NK-92 (cell line): ENCODE results near the gene SPI1.
"Not testable (repeated sequence)": the region's sequence is repeated elsewhere in the genome, so short reads cannot be mapped to it uniquely, and the experiment has no call there.

Experiments
- DNase-seq: peaks from one replicate; lab custom pipeline; 2025; ENCODE audit not compliant: unreplicated experiment; lab: John Stamatoyannopoulos, UW

Gene SPI1

DNA sequence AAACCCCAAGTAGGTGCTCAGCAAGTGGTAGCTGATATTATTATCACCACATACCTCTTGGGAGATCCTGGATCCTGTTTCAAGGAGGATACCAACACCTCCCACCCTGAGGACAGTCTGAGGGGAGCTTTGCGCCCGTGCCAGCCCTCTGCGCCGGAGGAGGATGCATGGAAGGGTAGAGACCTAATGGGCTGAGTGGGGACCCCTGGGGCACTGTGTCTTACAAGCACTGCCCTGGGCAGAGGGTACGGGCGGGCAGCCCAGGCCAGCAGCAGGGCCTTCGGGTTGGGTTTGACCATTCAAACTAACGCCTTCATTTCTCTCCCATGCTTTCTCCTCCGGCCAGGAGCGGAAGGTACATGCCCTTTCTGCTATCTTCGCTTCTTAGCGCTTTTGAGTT lies 52.1 kb downstream of the SPI1 start:
- no peak for DNase-seq

DNA sequence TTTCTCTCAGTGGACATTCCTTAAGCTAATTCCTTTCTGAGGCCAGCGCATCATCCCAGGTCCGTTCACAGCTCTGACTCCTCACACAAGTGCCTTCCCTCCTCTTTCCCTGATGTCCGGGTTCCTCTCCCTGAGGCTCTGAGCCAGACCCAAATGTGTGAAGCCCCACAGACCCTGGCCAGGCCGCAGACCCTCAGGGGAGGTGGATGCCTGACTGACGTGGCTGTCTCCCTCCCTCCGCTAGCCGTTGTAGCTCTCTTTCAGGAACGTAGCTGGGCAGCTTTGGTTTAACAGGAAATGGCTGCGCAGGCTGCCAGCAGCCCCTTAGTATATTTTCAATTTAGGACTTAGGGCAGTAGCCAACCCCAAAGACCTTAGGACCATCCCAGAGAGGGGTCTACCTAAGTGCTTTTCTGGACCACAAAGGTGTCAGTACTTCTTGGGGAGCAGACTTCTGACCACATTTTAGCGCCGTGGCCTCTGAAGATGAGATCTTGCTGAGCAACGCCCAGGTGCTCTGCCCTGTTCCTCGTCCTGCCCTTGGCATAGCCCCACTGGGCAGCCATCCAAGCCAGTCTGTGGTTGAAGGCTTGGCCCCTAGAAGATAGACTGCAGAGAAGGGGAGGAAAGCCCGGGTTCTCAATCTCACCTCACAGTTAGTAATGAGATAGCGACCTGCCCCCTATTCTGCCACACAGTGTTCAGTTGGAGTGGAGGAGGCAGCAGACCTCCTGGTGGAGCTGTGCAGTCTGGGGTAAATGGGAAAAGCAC lies 52.9 kb downstream of the SPI1 start:
- no peak for DNase-seq

- no peak for DNase-seq
Measured at GRCh38 chr11:47324520-47324919, 53.8 kb downstream of the SPI1 start.

GRCh38 chr11:47318166-47318565 lies 60.2 kb downstream of the SPI1 start:
- DNase-seq: no peak

DNA sequence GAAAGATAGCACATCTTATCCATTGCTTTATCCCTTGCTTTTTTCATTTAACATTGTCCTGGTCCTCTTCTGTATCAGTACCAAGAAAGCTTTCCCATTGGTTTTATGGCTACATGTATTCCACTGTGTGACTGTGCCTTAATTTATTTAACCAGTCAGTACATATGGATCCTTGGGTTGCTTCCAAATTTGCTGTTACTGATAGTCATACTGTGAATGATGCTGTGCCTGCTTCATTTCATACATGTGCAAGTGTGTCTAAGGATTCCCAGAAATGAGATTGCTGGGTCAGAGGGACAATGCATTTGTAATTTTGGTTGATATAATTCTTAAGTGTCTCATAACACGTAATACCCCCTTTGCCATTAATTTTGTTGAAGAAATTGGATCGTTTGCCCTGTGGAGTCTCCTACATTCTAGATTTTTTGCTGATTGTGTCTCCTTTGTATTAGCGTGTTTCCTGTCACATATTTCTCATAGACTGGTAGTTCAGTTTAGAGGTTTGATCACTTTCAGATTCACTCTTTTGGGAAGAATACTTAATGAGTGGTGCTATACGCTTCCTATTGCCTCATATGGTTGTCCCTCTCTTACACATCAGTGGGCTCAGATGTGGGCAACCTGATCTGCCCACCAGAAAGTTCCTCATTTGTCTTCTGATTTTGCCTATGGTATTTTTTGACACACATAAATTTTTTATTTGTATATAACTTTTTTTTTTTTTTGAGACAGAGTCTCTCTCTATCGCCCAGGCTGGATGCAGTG lies 61.1 kb downstream of the SPI1 start:
- no peak for DNase-seq

GRCh38 chr11:47316501-47316900 lies 61.8 kb downstream of the SPI1 start:
- not testable (repeated sequence) for DNase-seq

DNA sequence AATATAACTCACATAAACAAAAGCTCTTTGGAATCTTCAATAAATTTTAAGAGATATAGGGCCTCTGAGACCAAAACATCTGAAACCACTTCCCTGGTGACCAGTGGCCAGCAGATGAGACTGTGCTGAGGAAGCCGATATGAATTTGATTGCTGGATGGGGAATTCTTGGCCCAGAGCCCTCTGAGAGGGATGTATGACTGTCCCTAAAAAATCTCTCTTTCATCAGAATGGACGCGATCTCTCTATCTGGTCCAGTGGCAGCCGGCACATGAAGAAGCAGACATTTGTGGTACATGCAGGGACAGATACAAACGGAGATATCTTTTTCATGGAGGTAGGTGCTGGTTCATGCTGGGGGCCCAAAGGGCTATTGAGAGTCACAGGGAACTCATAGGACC lies 63.4 kb downstream of the SPI1 start:
- no peak for DNase-seq

DNA sequence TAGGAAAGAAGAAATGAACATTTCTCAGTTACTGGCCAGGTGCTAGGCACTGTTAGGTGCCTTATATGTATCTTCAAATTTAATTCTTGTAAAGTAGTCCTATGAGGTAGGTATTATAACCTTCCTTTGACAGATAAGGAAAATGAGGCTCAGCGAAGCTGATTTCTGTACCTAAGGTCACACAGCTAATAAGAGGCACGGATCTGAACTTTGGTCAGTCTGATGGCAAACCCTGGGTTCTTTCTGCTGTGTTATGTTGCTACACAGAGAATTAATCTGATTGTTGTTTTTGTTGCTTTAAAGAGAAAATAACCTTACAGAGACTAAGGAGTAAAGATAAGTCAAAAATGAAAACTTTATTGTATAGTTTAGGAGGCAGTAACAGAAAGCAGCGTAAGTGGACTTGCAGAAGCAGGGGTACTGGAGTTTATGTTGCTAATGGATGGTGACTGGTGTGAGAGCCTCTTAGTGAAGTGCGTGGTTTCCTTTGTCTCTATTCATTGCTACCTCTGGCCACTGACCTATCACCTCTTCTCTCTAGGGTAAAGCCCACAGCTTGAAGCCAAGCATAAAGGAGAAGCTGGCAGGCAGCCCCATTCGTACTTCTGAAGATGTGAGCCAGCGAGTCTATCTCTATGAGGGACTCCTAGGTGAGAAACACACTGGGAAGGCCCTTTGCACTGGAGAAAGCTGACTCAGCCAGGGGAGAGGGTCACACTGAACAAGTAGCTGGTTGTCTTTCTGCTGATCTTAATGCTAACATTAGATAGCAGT lies 70.1 kb downstream of the SPI1 start:
- DNase-seq: no peak

DNA sequence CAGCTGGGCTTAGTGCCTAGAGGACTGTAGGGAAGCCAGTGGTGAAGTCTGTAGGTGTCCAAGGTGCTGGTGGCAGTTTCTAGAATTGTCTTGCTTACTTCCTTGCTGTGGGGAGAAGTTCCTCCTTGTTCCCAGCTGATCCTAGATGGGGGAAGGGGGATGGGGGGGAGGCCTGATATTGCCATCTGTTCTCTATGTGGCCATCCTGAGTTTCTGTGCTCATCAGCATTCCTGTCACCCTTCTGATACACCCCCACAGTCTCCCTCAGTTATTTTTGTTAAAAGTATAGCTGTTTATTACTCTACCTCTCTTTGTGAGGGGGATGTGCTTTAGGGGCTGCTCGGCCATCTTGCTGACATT lies 71.9 kb downstream of the SPI1 start:
- no peak for DNase-seq

- DNase-seq: no peak
Measured at GRCh38 chr11:47305734-47306483, 72.4 kb downstream of the SPI1 start.
